Fibroblast of peridontal ligament (primary cell): Measurements from ENCODE around the gene ADIG.

Experiments
- DNase-seq: peaks from one replicate; pipeline ENCODE4 v3.0.0-alpha.2; 2010; ENCODE audit errors: extremely low read depth

The ADIG gene

DNA sequence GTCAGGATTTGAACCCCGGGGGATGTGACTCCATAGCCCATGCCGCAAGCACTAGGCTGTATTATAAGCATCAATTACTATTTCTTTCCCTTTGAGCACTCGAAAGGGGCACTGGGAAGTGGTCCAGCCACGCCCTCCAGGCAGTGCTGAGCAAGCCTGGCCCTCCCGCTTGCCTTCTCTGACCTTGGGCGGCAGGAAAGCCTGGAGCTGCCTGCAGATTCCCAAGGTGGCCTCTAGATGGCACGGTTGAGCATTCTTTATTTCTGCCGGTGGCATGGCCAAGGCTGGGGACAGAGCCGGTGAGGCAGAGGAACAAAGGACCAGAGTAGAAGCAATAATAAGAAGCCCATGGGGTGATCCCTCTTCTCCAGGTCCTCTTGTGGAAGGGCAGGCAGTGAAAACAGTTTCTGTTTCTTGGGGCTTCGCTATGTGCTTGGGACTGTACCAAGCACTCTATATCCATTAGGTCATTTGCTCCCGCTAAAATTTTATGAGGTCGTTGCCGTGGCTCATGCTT lies 52.6 kb downstream of the ADIG start:
- peak; percentile 26 for DNase-seq

DNA sequence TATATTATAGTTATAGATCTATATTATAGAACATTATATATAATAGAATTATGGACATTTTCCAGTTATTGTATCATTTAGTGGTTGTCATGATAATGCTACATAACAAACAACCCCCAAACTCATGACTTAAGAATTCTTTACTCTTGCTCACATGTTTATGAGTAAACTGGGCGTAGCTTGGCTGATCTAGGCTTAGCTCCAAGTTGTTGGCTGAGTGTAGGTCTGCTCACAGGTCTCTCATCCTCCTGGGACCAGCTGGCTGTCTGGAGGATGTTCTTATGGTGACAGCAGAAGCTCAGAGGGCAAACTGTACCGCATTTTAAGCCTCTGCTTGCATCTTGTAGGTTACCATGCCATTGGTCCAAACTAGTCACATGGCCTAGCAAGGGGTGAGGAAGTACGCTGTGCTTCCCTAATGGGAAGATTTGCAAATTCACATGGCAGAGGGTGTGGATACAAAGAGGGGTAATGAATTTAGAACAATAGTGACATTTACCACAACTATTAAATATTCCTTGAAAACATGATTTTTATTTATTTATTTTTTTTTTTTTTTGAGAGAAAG lies 54.8 kb downstream of the ADIG start:
- peak; percentile 9 for DNase-seq
